ENCODE results near the gene PARD3B. TPM values are rescaled to one million over a fixed set of nuclear protein-coding genes. Genes with fewer than 3 reads are reported as not detected.

The PARD3B gene
- polyA plus RNA-seq, 3 donors: not detected

DNA sequence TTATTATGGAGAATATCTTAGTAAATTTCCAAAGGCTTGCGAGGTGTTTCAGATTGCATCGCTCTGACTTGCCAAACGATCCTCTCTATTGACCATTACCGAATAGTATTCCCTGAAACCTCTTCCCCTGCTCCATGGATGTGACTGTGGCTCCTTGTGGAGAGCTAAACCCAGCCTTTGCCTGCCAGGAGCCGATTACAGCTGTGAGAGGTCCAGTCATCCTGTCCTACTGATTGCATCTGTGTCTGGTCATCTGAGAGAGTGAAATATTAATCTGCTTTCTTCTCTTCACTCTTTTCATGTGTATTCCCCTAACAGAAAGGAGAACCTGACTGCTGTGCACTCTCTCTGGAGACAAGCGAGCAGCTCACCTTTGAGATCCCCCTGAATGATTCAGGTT, 613.1 kb downstream of the PARD3B start:
- Mint-ChIP-seq H3K27ac (no peak overlapping the region), H3K9me3 (peaks cover 0 to 4% (median 0%) of the 10 kb centered on the region in 7 donors), H3K36me3 (no peaks in the 10 kb centered on the region), H3K4me3 (no peak overlapping the region), H3K27me3 (ENCODE audit: low read depth in 3 of 3) (peaks cover 0 to 2% (median 0%) of the 10 kb centered on the region in 3 donors), H3K4me1 (no peaks in the 10 kb centered on the region)
- TF ChIP-seq, protein P1, sequence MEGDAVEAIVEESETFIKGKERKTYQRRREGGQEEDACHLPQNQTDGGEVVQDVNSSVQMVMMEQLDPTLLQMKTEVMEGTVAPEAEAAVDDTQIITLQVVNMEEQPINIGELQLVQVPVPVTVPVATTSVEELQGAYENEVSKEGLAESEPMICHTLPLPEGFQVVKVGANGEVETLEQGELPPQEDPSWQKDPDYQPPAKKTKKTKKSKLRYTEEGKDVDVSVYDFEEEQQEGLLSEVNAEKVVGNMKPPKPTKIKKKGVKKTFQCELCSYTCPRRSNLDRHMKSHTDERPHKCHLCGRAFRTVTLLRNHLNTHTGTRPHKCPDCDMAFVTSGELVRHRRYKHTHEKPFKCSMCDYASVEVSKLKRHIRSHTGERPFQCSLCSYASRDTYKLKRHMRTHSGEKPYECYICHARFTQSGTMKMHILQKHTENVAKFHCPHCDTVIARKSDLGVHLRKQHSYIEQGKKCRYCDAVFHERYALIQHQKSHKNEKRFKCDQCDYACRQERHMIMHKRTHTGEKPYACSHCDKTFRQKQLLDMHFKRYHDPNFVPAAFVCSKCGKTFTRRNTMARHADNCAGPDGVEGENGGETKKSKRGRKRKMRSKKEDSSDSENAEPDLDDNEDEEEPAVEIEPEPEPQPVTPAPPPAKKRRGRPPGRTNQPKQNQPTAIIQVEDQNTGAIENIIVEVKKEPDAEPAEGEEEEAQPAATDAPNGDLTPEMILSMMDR (IDR thresholded peaks at IDR 0.05): no peak
- no peaks in the 10 kb centered on the region for H3K79me2 ChIP-seq (ENCODE audit: insufficient read depth, low read length)
- H3K9ac ChIP-seq (ENCODE audit: insufficient read depth, low read length, poor library complexity, severe bottlenecking): no peak overlapping the region
- no peaks in the 10 kb centered on the region for H3K4me1 ChIP-seq (ENCODE audit: control insufficient read depth in 1 of 2, insufficient read depth in 2 of 2, low read length in 2 of 2)
- no peak overlapping the region for H3K27ac ChIP-seq (ENCODE audit: low read depth in 1 of 2, low read length in 2 of 2)
- H3K27me3 ChIP-seq (ENCODE audit: control insufficient read depth in 2 of 2, insufficient read depth in 2 of 2, low read length in 2 of 2): no peaks in the 10 kb centered on the region
- intact Hi-C loops (cut with micrococcal nuclease): no loop called here
- H3K36me3 ChIP-seq (replicated peaks in 1 of 2; ENCODE audit: control insufficient read depth in 1 of 2, insufficient read depth in 2 of 2, low read length in 2 of 2): no peaks in the 10 kb centered on the region
- no peaks in the 10 kb centered on the region for H3K9me3 ChIP-seq (replicated peaks in 1 of 2; ENCODE audit: control insufficient read depth in 1 of 2, insufficient read depth in 1 of 2, low read length in 2 of 2)
- H2AFZ ChIP-seq (ENCODE audit: insufficient read depth, low read depth, low read length, poor library complexity, severe bottlenecking): no peak overlapping the region
- no peak overlapping the region for H3K4me3 ChIP-seq (replicated peaks in 1 of 3; ENCODE audit: low read depth in 2 of 3, low read length in 3 of 3)
- no peak for DNase-seq
- no peak overlapping the region for H3K4me2 ChIP-seq (replicated peaks; ENCODE audit: extremely low read depth, low read length, poor library complexity, severe bottlenecking)
- no peaks in the 10 kb centered on the region for H4K20me1 ChIP-seq (ENCODE audit: insufficient read depth, low read length)
- 90% methylated on average over 2 of the region's 6 CpGs for WGBS (ENCODE audit: insufficient coverage)

DNA sequence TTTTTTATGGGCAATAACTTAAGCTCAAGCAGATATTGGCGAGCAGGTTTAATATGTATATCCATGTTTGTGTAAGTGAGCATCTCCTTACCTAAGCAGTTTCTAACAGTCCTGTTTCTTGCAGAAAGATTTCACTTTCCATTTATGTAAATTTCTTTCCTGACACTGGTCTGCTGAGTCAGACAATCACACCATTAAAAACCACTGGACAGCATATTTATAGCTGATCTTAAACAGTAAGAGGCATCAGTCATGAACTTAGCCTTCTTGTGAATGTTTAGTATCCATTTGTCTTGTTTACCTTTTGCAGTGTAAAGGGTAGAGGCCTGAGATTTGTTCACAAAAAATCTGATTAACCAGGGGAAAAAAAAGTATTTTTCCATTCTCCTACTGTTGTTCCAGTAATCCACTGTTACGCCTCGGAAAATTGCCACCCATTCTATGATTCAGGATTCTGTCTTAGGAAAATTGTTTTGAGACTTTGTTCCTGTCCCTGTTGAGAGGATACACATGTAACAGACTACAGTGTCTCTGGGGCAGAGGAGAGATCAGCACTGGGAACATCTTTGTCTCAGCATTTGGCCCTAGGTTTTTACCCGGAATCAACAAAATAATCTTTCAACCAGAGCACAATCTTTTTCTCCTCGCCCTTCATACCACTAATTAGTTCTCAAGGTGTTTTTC, 616.0 kb downstream of the PARD3B start:
- Mint-ChIP-seq H3K4me3 (no peak overlapping the region), H3K27ac (no peak overlapping the region), H3K4me1 (no peaks in the 10 kb centered on the region), H3K9me3 (no peaks in the 10 kb centered on the region), H3K36me3 (no peaks in the 10 kb centered on the region), H3K27me3 (ENCODE audit: low read depth in 3 of 3) (peaks cover 0 to 2% (median 0%) of the 10 kb centered on the region in 3 donors)
- Histone ChIP-seq H3K4me1 (ENCODE audit: control insufficient read depth in 1 of 2, insufficient read depth in 2 of 2, low read length in 2 of 2) (no peaks in the 10 kb centered on the region), H3K79me2 (ENCODE audit: insufficient read depth, low read length) (no peaks in the 10 kb centered on the region), H3K27me3 (ENCODE audit: control insufficient read depth in 2 of 2, insufficient read depth in 2 of 2, low read length in 2 of 2) (no peaks in the 10 kb centered on the region), H3K4me2 (replicated peaks; ENCODE audit: extremely low read depth, low read length, poor library complexity, severe bottlenecking) (no peak overlapping the region), H3K4me3 (replicated peaks in 1 of 3; ENCODE audit: low read depth in 2 of 3, low read length in 3 of 3) (no peak overlapping the region), H2AFZ (ENCODE audit: insufficient read depth, low read depth, low read length, poor library complexity, severe bottlenecking) (no peak overlapping the region), H3K27ac (ENCODE audit: low read depth in 1 of 2, low read length in 2 of 2) (no peak overlapping the region), H3K36me3 (replicated peaks in 1 of 2; ENCODE audit: control insufficient read depth in 1 of 2, insufficient read depth in 2 of 2, low read length in 2 of 2) (no peaks in the 10 kb centered on the region), H3K9me3 (replicated peaks in 1 of 2; ENCODE audit: control insufficient read depth in 1 of 2, insufficient read depth in 1 of 2, low read length in 2 of 2) (no peaks in the 10 kb centered on the region), H4K20me1 (ENCODE audit: insufficient read depth, low read length) (no peaks in the 10 kb centered on the region), H3K9ac (ENCODE audit: insufficient read depth, low read length, poor library complexity, severe bottlenecking) (no peak overlapping the region)
- intact Hi-C loops (cut with micrococcal nuclease): no loop called here
- TF ChIP-seq, protein P1 (IDR thresholded peaks at IDR 0.05): no peak
- no CpG with 5 or more reads among the region's 5 CpGs for WGBS (ENCODE audit: insufficient coverage)
- no peak for DNase-seq

Data from CD14-positive monocyte (primary cell).